ENCODE data around the gene HYAL2.
"Not testable (repeated sequence)": the region's sequence is repeated elsewhere in the genome, so short reads cannot be mapped to it uniquely, and the experiment has no call there.

DNA sequence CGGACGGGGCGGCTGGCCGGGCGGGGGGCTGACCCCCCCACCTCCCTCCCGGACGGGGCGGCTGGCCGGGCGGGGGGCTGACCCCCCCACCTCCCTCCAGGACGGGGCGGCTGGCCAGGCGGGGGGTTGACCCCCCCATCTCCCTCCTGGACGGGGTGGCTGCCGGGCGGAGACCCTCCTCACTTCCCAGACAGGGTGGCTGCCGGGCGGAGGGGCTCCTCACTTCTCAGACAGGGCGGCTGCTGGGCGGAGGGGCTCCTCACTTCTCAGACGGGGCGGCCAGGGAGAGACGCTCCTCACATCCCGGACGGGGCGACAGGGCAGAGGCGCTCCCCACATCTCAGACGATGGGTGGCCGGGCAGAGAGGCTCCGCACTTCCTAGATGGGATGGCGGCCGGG is 10.5 kb downstream of the HYAL2 start:
- not testable (repeated sequence) for TF ChIP-seq ZNF274 (IDR thresholded peaks at IDR 0.05; ENCODE audit: borderline replicate concordance, extremely low read depth, low read length); RBBP5 (IDR thresholded peaks at IDR 0.05; ENCODE audit: borderline replicate concordance, low read depth, low read length); SP2 (IDR thresholded peaks at IDR 0.05; ENCODE audit: low read length); CREB1 (IDR thresholded peaks at IDR 0.05); SIN3A (conservative IDR thresholded peaks at IDR 0.05 in 1 of 2, IDR thresholded peaks at IDR 0.05 in 1 of 2; ENCODE audit: low read depth in 1 of 2, low read length in 2 of 2); EZH2 (IDR thresholded peaks at IDR 0.05; ENCODE audit: low read depth, low read length, severe bottlenecking); EP300 (IDR thresholded peaks at IDR 0.05; ENCODE audit: borderline replicate concordance in 1 of 2, low read depth in 2 of 2, low read length in 2 of 2); CEBPB (IDR thresholded peaks at IDR 0.05; ENCODE audit: low read depth, low read length); RFX5 (IDR thresholded peaks at IDR 0.05; ENCODE audit: borderline replicate concordance, low read depth, low read length)
- TF ChIP-seq, protein P1, sequence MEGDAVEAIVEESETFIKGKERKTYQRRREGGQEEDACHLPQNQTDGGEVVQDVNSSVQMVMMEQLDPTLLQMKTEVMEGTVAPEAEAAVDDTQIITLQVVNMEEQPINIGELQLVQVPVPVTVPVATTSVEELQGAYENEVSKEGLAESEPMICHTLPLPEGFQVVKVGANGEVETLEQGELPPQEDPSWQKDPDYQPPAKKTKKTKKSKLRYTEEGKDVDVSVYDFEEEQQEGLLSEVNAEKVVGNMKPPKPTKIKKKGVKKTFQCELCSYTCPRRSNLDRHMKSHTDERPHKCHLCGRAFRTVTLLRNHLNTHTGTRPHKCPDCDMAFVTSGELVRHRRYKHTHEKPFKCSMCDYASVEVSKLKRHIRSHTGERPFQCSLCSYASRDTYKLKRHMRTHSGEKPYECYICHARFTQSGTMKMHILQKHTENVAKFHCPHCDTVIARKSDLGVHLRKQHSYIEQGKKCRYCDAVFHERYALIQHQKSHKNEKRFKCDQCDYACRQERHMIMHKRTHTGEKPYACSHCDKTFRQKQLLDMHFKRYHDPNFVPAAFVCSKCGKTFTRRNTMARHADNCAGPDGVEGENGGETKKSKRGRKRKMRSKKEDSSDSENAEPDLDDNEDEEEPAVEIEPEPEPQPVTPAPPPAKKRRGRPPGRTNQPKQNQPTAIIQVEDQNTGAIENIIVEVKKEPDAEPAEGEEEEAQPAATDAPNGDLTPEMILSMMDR (IDR thresholded peaks at IDR 0.05; ENCODE audit: control extremely low read depth in 1 of 3, insufficient read depth in 1 of 3, low read depth in 1 of 3, low read length in 3 of 3), result not testable (repeated sequence)
- TF ChIP-seq, protein P2, sequence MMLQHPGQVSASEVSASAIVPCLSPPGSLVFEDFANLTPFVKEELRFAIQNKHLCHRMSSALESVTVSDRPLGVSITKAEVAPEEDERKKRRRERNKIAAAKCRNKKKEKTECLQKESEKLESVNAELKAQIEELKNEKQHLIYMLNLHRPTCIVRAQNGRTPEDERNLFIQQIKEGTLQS (IDR thresholded peaks at IDR 0.05; ENCODE audit: insufficient read depth, low read depth, low read length), result not testable (repeated sequence)
